ENCODE results near the gene DUOX1. TPM values are rescaled to one million over a fixed set of nuclear protein-coding genes. Genes with fewer than 3 reads are reported as not detected.

The DUOX1 gene
- total and polyA plus RNA-seq, 2 donors (not counting 3 experiments of a cell fraction or from before 2014, with no cell fraction given), result not detected

GRCh38 chr15:45183511-45183910, 53.7 kb downstream of the DUOX1 start:
- no peaks in the 10 kb centered on the region for H3K9me1 ChIP-seq (replicated peaks; ENCODE audit: control insufficient read depth, extremely low read depth, insufficient read depth, low read length)
- ChIA-PET POLR2A (no interaction called here), CTCF (interaction anchor here (1.2 to 3.9 kb wide), 3 partner anchors 18 to 22 kb away, joined by 3 to 24 read pairs (median 5); no protein-coding TSS in a partner anchor)
- FAIRE-seq, result no peak
- no peak for TF ChIP-seq JUN (IDR thresholded peaks at IDR 0.05; ENCODE audit: borderline replicate concordance, insufficient read depth, insufficient read length, low read depth)
- no peak for TF ChIP-seq POLR2A (IDR thresholded peaks at IDR 0.05; ENCODE audit: low read depth, low read length)
- no peak for TF ChIP-seq EZH2 (IDR thresholded peaks at IDR 0.05; ENCODE audit: borderline replicate concordance, low read depth, low read length, severe bottlenecking)
- no peak for TF ChIP-seq GATA2 (IDR thresholded peaks at IDR 0.05; ENCODE audit: insufficient read depth, insufficient read length, low read depth, low read length)
- H3K9ac ChIP-seq (replicated peaks; ENCODE audit: extremely low read depth, insufficient read depth, low read length), result no peak overlapping the region
- H3K4me1 ChIP-seq (ENCODE audit: control insufficient read depth, extremely low read depth, insufficient read depth, low read length), result peaks cover 5% of the 10 kb centered on the region
- no TSS peak for BruUV-seq (replicated peaks)
- DNase-seq (ENCODE audit: low read depth, low spot score), result no peak
- no peaks in the 10 kb centered on the region for H4K20me1 ChIP-seq (replicated peaks; ENCODE audit: control insufficient read depth, extremely low read depth, insufficient read depth, low read length)
- no peaks in the 10 kb centered on the region for H3K36me3 ChIP-seq (ENCODE audit: control insufficient read depth in 2 of 2, extremely low read depth in 1 of 2, insufficient read depth in 2 of 2, low read length in 2 of 2)
- H3K79me2 ChIP-seq (ENCODE audit: control insufficient read depth, insufficient read depth, low read length), result no peaks in the 10 kb centered on the region
- no peaks in the 10 kb centered on the region for H3K27me3 ChIP-seq (ENCODE audit: control insufficient read depth in 2 of 2, insufficient read depth in 2 of 2, low read length in 2 of 2)
- H3K9me3 ChIP-seq (replicated peaks; ENCODE audit: control insufficient read depth, insufficient read depth, low read length), result no peaks in the 10 kb centered on the region
- H3K4me3 ChIP-seq (replicated peaks in 1 of 3; ENCODE audit: insufficient read depth in 1 of 3, low read depth in 1 of 3, low read length in 3 of 3), result no peak overlapping the region
- no peak overlapping the region for H2AFZ ChIP-seq (ENCODE audit: low read depth, low read length)
- no peak overlapping the region for H3K4me2 ChIP-seq (ENCODE audit: insufficient read depth, low read length)
- intact Hi-C loops (cut with micrococcal nuclease) (no loop called here), dilution Hi-C loops (cut with MboI; ENCODE audit: extremely low pct_ligation_motif_present, low sequenced_read_pairs) (no loop called here)
- no peak overlapping the region for H3K27ac ChIP-seq (ENCODE audit: insufficient read depth, low read depth, low read length)

DNA sequence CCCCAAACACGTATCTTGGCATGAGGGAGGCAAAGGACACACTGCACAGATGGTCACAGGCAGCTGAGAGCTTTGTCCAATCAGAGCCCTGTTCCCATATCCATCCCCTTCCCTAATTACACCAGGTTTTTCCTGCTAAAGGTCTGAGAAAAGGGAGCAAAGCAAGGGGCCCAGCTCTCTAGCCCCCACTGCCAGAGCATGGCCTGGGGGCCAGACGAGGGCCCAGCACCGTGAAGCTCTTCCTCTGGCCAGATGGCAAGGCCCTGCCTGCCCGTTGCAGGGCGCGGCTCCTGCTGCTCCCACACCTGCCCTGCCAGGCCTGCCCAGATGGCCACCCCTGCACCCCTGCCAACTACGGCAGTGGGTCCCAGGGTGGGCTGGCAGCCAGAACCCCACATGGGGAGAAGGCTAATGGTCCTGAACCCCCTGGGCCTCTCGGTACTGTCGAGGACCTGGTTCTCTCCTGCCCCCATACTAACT, 54.8 kb downstream of the DUOX1 start:
- intact Hi-C loops (cut with micrococcal nuclease), result no loop called here
- H4K20me1 ChIP-seq (replicated peaks; ENCODE audit: control insufficient read depth, extremely low read depth, insufficient read depth, low read length), result no peaks in the 10 kb centered on the region
- no peaks in the 10 kb centered on the region for H3K36me3 ChIP-seq (ENCODE audit: control insufficient read depth in 2 of 2, extremely low read depth in 1 of 2, insufficient read depth in 2 of 2, low read length in 2 of 2)
- no TSS peak for BruUV-seq (replicated peaks)
- DNase-seq (ENCODE audit: low read depth, low spot score), result no peak
- no peak overlapping the region for H2AFZ ChIP-seq (ENCODE audit: low read depth, low read length)
- CTCF ChIA-PET, result interaction anchor here (1.2 to 3.9 kb wide), 3 partner anchors 9 to 22 kb away, joined by 3 to 24 read pairs (median 5); no protein-coding TSS in a partner anchor
- POLR2A ChIA-PET, result no interaction called here
- H3K4me3 ChIP-seq (replicated peaks in 1 of 3; ENCODE audit: insufficient read depth in 1 of 3, low read depth in 1 of 3, low read length in 3 of 3), result no peak overlapping the region
- H3K27me3 ChIP-seq (ENCODE audit: control insufficient read depth in 2 of 2, insufficient read depth in 2 of 2, low read length in 2 of 2), result peaks cover under 1 to 2% of the 10 kb centered on the region in 2 experiments
- no peak overlapping the region for H3K9ac ChIP-seq (replicated peaks; ENCODE audit: extremely low read depth, insufficient read depth, low read length)
- no peaks in the 10 kb centered on the region for H3K79me2 ChIP-seq (ENCODE audit: control insufficient read depth, insufficient read depth, low read length)
- dilution Hi-C loops (cut with MboI; ENCODE audit: extremely low pct_ligation_motif_present, low sequenced_read_pairs), result no loop called here
- no peak for FAIRE-seq
- TF ChIP-seq CTCF (IDR thresholded peaks at IDR 0.05; ENCODE audit: extremely low read depth in 1 of 2, insufficient read depth in 1 of 2, low read depth in 1 of 2, low read length in 2 of 2) (no peak), POLR2AphosphoS5 (IDR thresholded peaks at IDR 0.05; ENCODE audit: insufficient read depth, low read depth, low read length) (no peak), FOS (IDR thresholded peaks at IDR 0.05; ENCODE audit: borderline replicate concordance, insufficient read depth, low read length) (no peak)
- H3K9me3 ChIP-seq (replicated peaks; ENCODE audit: control insufficient read depth, insufficient read depth, low read length), result no peaks in the 10 kb centered on the region
- H3K4me2 ChIP-seq (ENCODE audit: insufficient read depth, low read length), result no peak overlapping the region
- no peaks in the 10 kb centered on the region for H3K9me1 ChIP-seq (replicated peaks; ENCODE audit: control insufficient read depth, extremely low read depth, insufficient read depth, low read length)
- peaks cover 6% of the 10 kb centered on the region for H3K4me1 ChIP-seq (ENCODE audit: control insufficient read depth, extremely low read depth, insufficient read depth, low read length)
- H3K27ac ChIP-seq (ENCODE audit: insufficient read depth, low read depth, low read length), result no peak overlapping the region
